Endodermal cell (in vitro differentiated cells): Measurements from ENCODE around the gene NUDT4. TPM values are rescaled to one million over a fixed set of nuclear protein-coding genes. Genes with fewer than 3 reads are reported as not detected.
"Not testable (repeated sequence)": the region's sequence is repeated elsewhere in the genome, so short reads cannot be mapped to it uniquely, and the experiment has no call there.

Source experiments
- DNase-seq: peaks from one replicate; pipeline ENCODE4 v3.0.0-alpha.2; 2017
- H3K27ac ChIP-seq: 2 replicates; pipeline ENCODE4 v1.5.1; 2013; ENCODE audit warnings: mild to moderate bottlenecking, low read depth, low read length, moderate library complexity
- H3K27me3 ChIP-seq: 2 replicates; pipeline ENCODE4 v1.6.1; 2013; ENCODE audit warnings: mild to moderate bottlenecking, low read length, moderate library complexity; ENCODE audit not compliant: insufficient read depth, control insufficient read depth, poor library complexity, severe bottlenecking
- H3K36me3 ChIP-seq: 2 replicates; pipeline ENCODE4 v1.7.0; 2013; ENCODE audit warnings: mild to moderate bottlenecking, low read length, moderate library complexity; ENCODE audit not compliant: control insufficient read depth, insufficient read depth
- H3K4me1 ChIP-seq: one replicate; pipeline ENCODE4 v1.7.0; 2013; ENCODE audit warnings: low read length; ENCODE audit not compliant: control insufficient read depth, insufficient read depth
- H3K4me3 ChIP-seq: 2 replicates; pipeline ENCODE4 v1.5.1; 2013; ENCODE audit warnings: mild to moderate bottlenecking, low read length, moderate library complexity
- H3K9ac ChIP-seq: 2 replicates; pipeline ENCODE4 v1.6.1; 2013; ENCODE audit warnings: mild to moderate bottlenecking, low read length, moderate library complexity; ENCODE audit not compliant: poor library complexity, severe bottlenecking; ENCODE audit errors: extremely low read depth
- H3K9me3 ChIP-seq: 2 replicates; pipeline ENCODE4 v1.6.1; 2013; ENCODE audit warnings: mild to moderate bottlenecking, low read length, moderate library complexity; ENCODE audit not compliant: control insufficient read depth
- H3K27ac Mint-ChIP-seq: 2 replicates; pipeline ENCODE4 v1.8.0; 2020; ENCODE audit warnings: mixed read lengths
- H3K27me3 Mint-ChIP-seq: 2 replicates; pipeline ENCODE4 v1.8.0; 2021; ENCODE audit warnings: mild to moderate bottlenecking, mixed read lengths; ENCODE audit not compliant: insufficient read depth
- H3K36me3 Mint-ChIP-seq: 2 replicates; pipeline ENCODE4 v1.8.0; 2020; ENCODE audit warnings: low read depth, mixed read lengths
- H3K4me1 Mint-ChIP-seq: 2 replicates; pipeline ENCODE4 v1.8.0; 2020; ENCODE audit warnings: mixed read lengths
- H3K4me3 Mint-ChIP-seq: 2 replicates; pipeline ENCODE4 v1.8.0; 2020; ENCODE audit warnings: mild to moderate bottlenecking, moderate library complexity, mixed read lengths
- H3K9me3 Mint-ChIP-seq: 2 replicates; pipeline ENCODE4 v1.8.0; 2020; ENCODE audit warnings: mild to moderate bottlenecking, mixed read lengths
- CTCF ChIP-seq: fragments of 200-600 bp; sonication (generic); conservative IDR thresholded peaks from 2 replicates; pipeline ENCODE4 v1.5.0; 2021; ENCODE audit warnings: antibody characterized with exemption, mild to moderate bottlenecking
- WGBS, 2 experiments: methylation state at CpG; one replicate each; pipeline versions ENCODE4 v1.1.5 to v1.1.7; 2013; ENCODE audit warnings: missing lambda C conversion rate in 2 of 2, mixed read lengths in 1 of 2; ENCODE audit not compliant: insufficient coverage in 1 of 2, insufficient read length in 1 of 2; 5-methylcytosine and 5-hydroxymethylcytosine counted together
- total RNA-seq, 2 donors: library from RNA; stranded (reverse); fragmentation: NEBNext Ultra II Directional in 1 of 2; extraction: Animal tissue kit (Norgen Biotek cat#: 25700) in 1 of 2; gene quantifications; 2 replicates in 1 of 2; 3 replicates in 1 of 2; pipeline ENCODE4 v1.2.1, GENCODE V29; 2021

The NUDT4 gene
- total RNA-seq, 2 donors from 2014 or later = 334 to 453 TPM

GRCh38 chr12:93407054-93407962 lies 29.6 kb downstream of the NUDT4 start:
- Mint-ChIP-seq H3K9me3 (no peaks in the 10 kb centered on the region), H3K36me3 (peaks cover 36% of the 10 kb centered on the region), H3K27ac (peak overlapping the region; percentile 65), H3K4me1 (peaks cover 11% of the 10 kb centered on the region), H3K27me3 (no peaks in the 10 kb centered on the region), H3K4me3 (no peak overlapping the region)
- peak overlapping the region; percentile 16 for H3K27ac ChIP-seq
- H3K9ac ChIP-seq = no peak overlapping the region
- WGBS, 2 experiments = 88 to 93% methylated on average over 5 to 6 of the region's 6 CpGs
- H3K9me3 ChIP-seq = no peaks in the 10 kb centered on the region
- DNase-seq = peak; percentile 44
- H3K27me3 ChIP-seq = no peaks in the 10 kb centered on the region
- H3K4me1 ChIP-seq = peaks cover 3% of the 10 kb centered on the region
- H3K36me3 ChIP-seq = peaks cover 47% of the 10 kb centered on the region
- no peak for TF ChIP-seq CTCF
- H3K4me3 ChIP-seq = no peak overlapping the region

- no peak for DNase-seq
- H3K27ac ChIP-seq = no peak overlapping the region
- Mint-ChIP-seq H3K27me3 (no peaks in the 10 kb centered on the region), H3K4me1 (peaks cover 11% of the 10 kb centered on the region), H3K36me3 (peaks cover 30% of the 10 kb centered on the region), H3K27ac (no peak overlapping the region), H3K4me3 (no peak overlapping the region), H3K9me3 (no peaks in the 10 kb centered on the region)
- H3K9ac ChIP-seq = no peak overlapping the region
- no peaks in the 10 kb centered on the region for H3K9me3 ChIP-seq
- peaks cover 3% of the 10 kb centered on the region for H3K4me1 ChIP-seq
- H3K36me3 ChIP-seq = peaks cover 40% of the 10 kb centered on the region
- no peaks in the 10 kb centered on the region for H3K27me3 ChIP-seq
- no peak overlapping the region for H3K4me3 ChIP-seq
- no peak for TF ChIP-seq CTCF
- 94 to 100% methylated on average over 2 of the region's 2 CpGs for WGBS, 2 experiments
Measured at GRCh38 chr12:93407963-93408283, 30.2 kb downstream of the NUDT4 start.

GRCh38 chr12:93408813-93409212 lies 31.1 kb downstream of the NUDT4 start:
- Histone ChIP-seq H3K4me1 (peaks cover 3% of the 10 kb centered on the region), H3K27ac (no peak overlapping the region), H3K27me3 (no peaks in the 10 kb centered on the region), H3K9me3 (no peaks in the 10 kb centered on the region), H3K36me3 (peaks cover 42% of the 10 kb centered on the region), H3K9ac (no peak overlapping the region), H3K4me3 (no peak overlapping the region)
- H3K9me3 Mint-ChIP-seq = no peaks in the 10 kb centered on the region
- no peak for DNase-seq
- peaks cover 27% of the 10 kb centered on the region for H3K36me3 Mint-ChIP-seq
- H3K27me3 Mint-ChIP-seq = no peaks in the 10 kb centered on the region
- H3K4me1 Mint-ChIP-seq = peaks cover 11% of the 10 kb centered on the region
- no peak for TF ChIP-seq CTCF
- no peak overlapping the region for H3K27ac Mint-ChIP-seq
- no peak overlapping the region for H3K4me3 Mint-ChIP-seq

GRCh38 chr12:93409343-93410187 lies 31.8 kb downstream of the NUDT4 start:
- H3K36me3 ChIP-seq = peaks cover 46% of the 10 kb centered on the region
- H3K27ac ChIP-seq, H3K4me1 ChIP-seq, H3K4me3 Mint-ChIP-seq, DNase-seq, H3K27me3 ChIP-seq, H3K4me3 ChIP-seq, H3K9ac ChIP-seq, H3K9me3 Mint-ChIP-seq, H3K27me3 Mint-ChIP-seq, H3K9me3 ChIP-seq, H3K27ac Mint-ChIP-seq: not testable (repeated sequence)
- WGBS, 2 experiments = 87 to 100% methylated on average over 1 to 4 of the region's 4 CpGs
- H3K36me3 Mint-ChIP-seq = peaks cover 30% of the 10 kb centered on the region
- H3K4me1 Mint-ChIP-seq = peaks cover 11% of the 10 kb centered on the region

GRCh38 chr12:93411060-93411459 lies 33.3 kb downstream of the NUDT4 start:
- H3K27me3 Mint-ChIP-seq, H3K27ac ChIP-seq, DNase-seq, H3K27ac Mint-ChIP-seq, H3K9me3 Mint-ChIP-seq, H3K4me3 Mint-ChIP-seq, H3K9me3 ChIP-seq, H3K4me1 ChIP-seq, H3K9ac ChIP-seq, H3K4me3 ChIP-seq, H3K27me3 ChIP-seq: not testable (repeated sequence)
- peaks cover 19% of the 10 kb centered on the region for H3K4me1 Mint-ChIP-seq
- H3K36me3 ChIP-seq = peaks cover 48% of the 10 kb centered on the region
- 98% methylated on average over 6 of the region's 6 CpGs for WGBS, 2 experiments
- H3K36me3 Mint-ChIP-seq = peaks cover 30% of the 10 kb centered on the region
